Measurements from ENCODE around the gene TADA2B. TPM values are rescaled to one million over a fixed set of nuclear protein-coding genes. Genes with fewer than 3 reads are reported as not detected.

Gene TADA2B
- total RNA-seq, 1 donor from 2014 or later: 8.0 TPM

Other genes with a start within 250 kb of the TADA2B start
- 17.1 and 20.6 TPM in 2 replicates for gene TBC1D14, start 133.5 kb upstream of the TADA2B start, total RNA-seq
- gene GRPEL1, start 24.7 kb downstream of the TADA2B start, total RNA-seq: 18.7 and 18.8 TPM in 2 replicates
- gene SORCS2, start 149.2 kb downstream of the TADA2B start, total RNA-seq: under 0.01 TPM in 2 replicates

Measured in dermis microvascular lymphatic vessel endothelial cell (primary cell).